ENCODE data around the gene EFNB3. TPM values are rescaled to one million over a fixed set of nuclear protein-coding genes. Genes with fewer than 3 reads are reported as not detected.

EFNB3 gene
- total and polyA plus RNA-seq, 2 of the 13 experiments (the other 11 are each of a cell fraction or from before 2014, with no cell fraction given): 0.07 to 0.25 TPM

DNA sequence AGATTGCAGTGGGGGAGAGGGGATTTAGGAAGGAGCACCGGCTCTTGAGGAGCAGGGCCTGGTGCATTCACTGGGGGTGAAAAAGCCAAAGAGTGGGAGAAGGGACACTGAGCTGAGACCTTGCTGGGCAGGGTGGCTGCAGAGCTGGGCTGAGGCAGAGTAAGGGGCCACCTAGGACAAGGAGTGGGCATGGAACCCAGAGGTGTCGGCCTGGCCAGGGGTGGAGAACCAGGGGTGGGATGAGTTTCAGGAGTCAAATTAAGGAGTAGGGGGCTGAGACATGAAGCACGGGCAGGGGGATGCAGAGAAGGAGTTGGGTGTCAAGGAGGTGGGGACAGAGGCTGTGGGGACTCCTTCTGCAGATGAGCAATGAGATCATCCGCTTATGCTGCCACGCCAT lies 32.6 kb downstream of the EFNB3 start (continued):
- no peak for TF ChIP-seq MTF2 (CRISPR knock-in tag; IDR thresholded peaks at IDR 0.05; ENCODE audit: borderline replicate concordance)
- no peak for TF ChIP-seq TGIF2 (CRISPR knock-in tag; IDR thresholded peaks at IDR 0.05)
- no peak for TF ChIP-seq ATF1 (CRISPR knock-in tag; IDR thresholded peaks at IDR 0.05)
- TF ChIP-seq MTA1 (CRISPR knock-in tag; IDR thresholded peaks at IDR 0.05; ENCODE audit: borderline replicate concordance): no peak
- no peak for TF ChIP-seq SKI (IDR thresholded peaks at IDR 0.05; ENCODE audit: partially characterized antibody)

DNA sequence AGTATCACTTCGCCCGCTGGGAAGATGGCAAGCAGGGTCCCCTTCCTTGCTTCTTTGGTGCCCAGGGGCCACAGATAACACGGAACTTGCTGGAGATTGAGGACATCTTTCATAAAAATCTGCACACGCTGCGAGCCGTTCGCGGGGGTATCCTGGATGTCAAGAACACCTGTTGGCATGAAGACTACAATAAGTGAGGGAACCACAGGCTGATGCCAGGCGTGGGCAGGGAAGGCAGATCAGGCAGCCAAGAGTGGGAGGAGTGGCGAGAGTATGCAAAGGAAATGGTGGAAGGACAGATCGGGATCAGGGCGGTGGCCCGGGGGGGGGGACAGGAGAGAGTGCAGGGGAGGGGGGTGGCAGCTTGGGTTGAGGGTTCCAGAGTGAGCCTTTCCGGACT lies 34.7 kb downstream of the EFNB3 start:
- ATAC-seq (no peak), FAIRE-seq (no peak), DNase-seq (ENCODE audit: low spot score) (no peak)
- Histone ChIP-seq H4K20me1 (ENCODE audit: insufficient read depth, low read length) (no peaks in the 10 kb centered on the region), H3K36me3 (replicated peaks in 1 of 2; ENCODE audit: control insufficient read depth in 1 of 2, insufficient read depth in 2 of 2, low read length in 2 of 2) (no peaks in the 10 kb centered on the region), H3K9ac (ENCODE audit: insufficient read depth, low read depth, low read length) (no peak overlapping the region), H2AFZ (ENCODE audit: low read length) (no peak overlapping the region), H3K4me3 (replicated peaks in 1 of 3; ENCODE audit: insufficient read depth in 1 of 3, low read depth in 2 of 3, low read length in 3 of 3) (no peak overlapping the region), H3K4me2 (ENCODE audit: low read depth, low read length) (no peak overlapping the region), H3K27me3 (ENCODE audit: control insufficient read depth in 1 of 2, insufficient read depth in 2 of 2, low read length in 2 of 2) (peaks cover 11 to 55% of the 10 kb centered on the region in 2 experiments), H3K79me2 (ENCODE audit: insufficient read depth, low read length) (no peaks in the 10 kb centered on the region), H3K9me3 (ENCODE audit: low read length) (no peaks in the 10 kb centered on the region), H3K4me1 (ENCODE audit: insufficient read depth, low read length) (peaks cover 6% of the 10 kb centered on the region; the same call in 1 of the 2 replicates), H3K27ac (ENCODE audit: extremely low read length, insufficient read depth, low read length) (no peak overlapping the region)
- WGBS (ENCODE audit: low lambda C conversion rate): 44% methylated on average over 14 of the region's 14 CpGs
- ChIA-PET POLR2A (no interaction called here), CTCF (ENCODE audit: low intra/inter-chr PET ratio, low total read pairs) (no interaction called here)
- no TSS peak for BruUV-seq (replicated peaks)
- intact Hi-C loops (cut with micrococcal nuclease; ENCODE audit: unreplicated experiment) (loop anchor here (5.0 kb wide), 2 partner anchors 83 to 253 kb away; no protein-coding TSS in a partner anchor), in situ Hi-C loops (cut with HindIII; ENCODE audit: extremely low pct_ligation_motif_present, low pct_unique_long_range_greater_than_20kb) (no loop called here)
- TF ChIP-seq, protein P1, sequence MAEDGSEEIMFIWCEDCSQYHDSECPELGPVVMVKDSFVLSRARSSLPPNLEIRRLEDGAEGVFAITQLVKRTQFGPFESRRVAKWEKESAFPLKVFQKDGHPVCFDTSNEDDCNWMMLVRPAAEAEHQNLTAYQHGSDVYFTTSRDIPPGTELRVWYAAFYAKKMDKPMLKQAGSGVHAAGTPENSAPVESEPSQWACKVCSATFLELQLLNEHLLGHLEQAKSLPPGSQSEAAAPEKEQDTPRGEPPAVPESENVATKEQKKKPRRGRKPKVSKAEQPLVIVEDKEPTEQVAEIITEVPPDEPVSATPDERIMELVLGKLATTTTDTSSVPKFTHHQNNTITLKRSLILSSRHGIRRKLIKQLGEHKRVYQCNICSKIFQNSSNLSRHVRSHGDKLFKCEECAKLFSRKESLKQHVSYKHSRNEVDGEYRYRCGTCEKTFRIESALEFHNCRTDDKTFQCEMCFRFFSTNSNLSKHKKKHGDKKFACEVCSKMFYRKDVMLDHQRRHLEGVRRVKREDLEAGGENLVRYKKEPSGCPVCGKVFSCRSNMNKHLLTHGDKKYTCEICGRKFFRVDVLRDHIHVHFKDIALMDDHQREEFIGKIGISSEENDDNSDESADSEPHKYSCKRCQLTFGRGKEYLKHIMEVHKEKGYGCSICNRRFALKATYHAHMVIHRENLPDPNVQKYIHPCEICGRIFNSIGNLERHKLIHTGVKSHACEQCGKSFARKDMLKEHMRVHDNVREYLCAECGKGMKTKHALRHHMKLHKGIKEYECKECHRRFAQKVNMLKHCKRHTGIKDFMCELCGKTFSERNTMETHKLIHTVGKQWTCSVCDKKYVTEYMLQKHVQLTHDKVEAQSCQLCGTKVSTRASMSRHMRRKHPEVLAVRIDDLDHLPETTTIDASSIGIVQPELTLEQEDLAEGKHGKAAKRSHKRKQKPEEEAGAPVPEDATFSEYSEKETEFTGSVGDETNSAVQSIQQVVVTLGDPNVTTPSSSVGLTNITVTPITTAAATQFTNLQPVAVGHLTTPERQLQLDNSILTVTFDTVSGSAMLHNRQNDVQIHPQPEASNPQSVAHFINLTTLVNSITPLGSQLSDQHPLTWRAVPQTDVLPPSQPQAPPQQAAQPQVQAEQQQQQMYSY (CRISPR knock-in tag; IDR thresholded peaks at IDR 0.05): no peak
- TF ChIP-seq FOXO1 (CRISPR knock-in tag; IDR thresholded peaks at IDR 0.05): no peak
- TF ChIP-seq ZNF225 (CRISPR knock-in tag; IDR thresholded peaks at IDR 0.05): no peak
- TF ChIP-seq, protein P2, sequence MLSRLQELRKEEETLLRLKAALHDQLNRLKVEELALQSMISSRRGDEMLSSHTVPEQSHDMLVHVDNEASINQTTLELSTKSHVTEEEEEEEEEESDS (CRISPR knock-in tag; IDR thresholded peaks at IDR 0.05; ENCODE audit: borderline replicate concordance): no peak
- TF ChIP-seq KDM4B (CRISPR knock-in tag; IDR thresholded peaks at IDR 0.05): no peak
- TF ChIP-seq DMAP1 (CRISPR knock-in tag; IDR thresholded peaks at IDR 0.05): no peak
- no peak for TF ChIP-seq KLF13 (CRISPR knock-in tag; IDR thresholded peaks at IDR 0.05)
- TF ChIP-seq MAZ (IDR thresholded peaks at IDR 0.05; ENCODE audit: borderline replicate concordance, low read depth, low read length): no peak
- TF ChIP-seq MAZ (CRISPR knock-in tag; IDR thresholded peaks at IDR 0.05; ENCODE audit: low read depth): no peak
- TF ChIP-seq ZNF260 (CRISPR knock-in tag; IDR thresholded peaks at IDR 0.05; ENCODE audit: borderline replicate concordance, low read depth): no peak
- no peak for TF ChIP-seq ZNF24 (IDR thresholded peaks at IDR 0.05)
- TF ChIP-seq ARID2 (CRISPR knock-in tag; IDR thresholded peaks at IDR 0.05; ENCODE audit: borderline replicate concordance): no peak
- TF ChIP-seq AKAP8 (CRISPR knock-in tag; IDR thresholded peaks at IDR 0.05): no peak
- TF ChIP-seq RCOR2 (CRISPR knock-in tag; IDR thresholded peaks at IDR 0.05): no peak
- TF ChIP-seq, protein P3, sequence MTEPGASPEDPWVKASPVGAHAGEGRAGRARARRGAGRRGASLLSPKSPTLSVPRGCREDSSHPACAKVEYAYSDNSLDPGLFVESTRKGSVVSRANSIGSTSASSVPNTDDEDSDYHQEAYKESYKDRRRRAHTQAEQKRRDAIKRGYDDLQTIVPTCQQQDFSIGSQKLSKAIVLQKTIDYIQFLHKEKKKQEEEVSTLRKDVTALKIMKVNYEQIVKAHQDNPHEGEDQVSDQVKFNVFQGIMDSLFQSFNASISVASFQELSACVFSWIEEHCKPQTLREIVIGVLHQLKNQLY (CRISPR knock-in tag; IDR thresholded peaks at IDR 0.05): no peak

Data from HepG2 (cell line).